Measurements from ENCODE around the gene HOXA9.

Gene HOXA9

DNA sequence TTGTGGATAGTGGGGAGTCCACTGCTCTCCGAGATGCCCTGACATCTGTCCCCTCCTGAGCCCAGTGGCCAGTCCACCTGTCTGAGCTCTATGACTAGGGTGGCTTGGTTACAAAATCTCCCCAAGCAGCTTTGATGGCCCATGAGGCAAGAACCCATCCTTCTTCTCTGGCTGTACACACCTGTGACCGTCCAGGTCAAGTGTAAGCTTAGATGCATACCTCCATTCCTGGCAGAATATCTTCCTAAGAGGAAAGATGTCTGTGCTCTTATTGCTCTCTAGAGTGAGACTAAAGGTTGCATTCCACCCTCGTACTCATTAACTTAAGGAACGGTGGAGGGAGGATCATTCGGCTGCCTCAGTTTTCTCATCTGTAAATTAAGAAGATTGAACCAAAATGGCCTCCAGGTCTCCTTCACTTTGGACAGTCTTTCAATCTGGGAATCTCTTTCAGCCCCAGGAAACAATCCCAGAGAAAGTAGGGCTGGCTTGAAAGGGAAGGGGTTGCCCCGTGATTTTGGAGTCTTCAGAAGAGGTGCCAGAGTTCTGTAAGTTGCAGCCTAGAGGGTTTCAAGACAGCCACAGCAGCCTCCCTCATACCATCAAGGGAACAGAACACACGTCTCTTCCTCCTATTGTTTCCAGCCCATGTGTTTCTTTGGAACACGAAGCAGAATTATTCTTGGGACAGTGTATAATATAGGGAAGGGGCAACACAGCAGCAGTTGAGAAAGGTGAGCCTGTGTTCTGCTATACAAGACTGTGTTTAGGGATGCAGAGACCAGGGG is 40.2 kb downstream of the HOXA9 start:
- DNase-seq, result no peak

DNA sequence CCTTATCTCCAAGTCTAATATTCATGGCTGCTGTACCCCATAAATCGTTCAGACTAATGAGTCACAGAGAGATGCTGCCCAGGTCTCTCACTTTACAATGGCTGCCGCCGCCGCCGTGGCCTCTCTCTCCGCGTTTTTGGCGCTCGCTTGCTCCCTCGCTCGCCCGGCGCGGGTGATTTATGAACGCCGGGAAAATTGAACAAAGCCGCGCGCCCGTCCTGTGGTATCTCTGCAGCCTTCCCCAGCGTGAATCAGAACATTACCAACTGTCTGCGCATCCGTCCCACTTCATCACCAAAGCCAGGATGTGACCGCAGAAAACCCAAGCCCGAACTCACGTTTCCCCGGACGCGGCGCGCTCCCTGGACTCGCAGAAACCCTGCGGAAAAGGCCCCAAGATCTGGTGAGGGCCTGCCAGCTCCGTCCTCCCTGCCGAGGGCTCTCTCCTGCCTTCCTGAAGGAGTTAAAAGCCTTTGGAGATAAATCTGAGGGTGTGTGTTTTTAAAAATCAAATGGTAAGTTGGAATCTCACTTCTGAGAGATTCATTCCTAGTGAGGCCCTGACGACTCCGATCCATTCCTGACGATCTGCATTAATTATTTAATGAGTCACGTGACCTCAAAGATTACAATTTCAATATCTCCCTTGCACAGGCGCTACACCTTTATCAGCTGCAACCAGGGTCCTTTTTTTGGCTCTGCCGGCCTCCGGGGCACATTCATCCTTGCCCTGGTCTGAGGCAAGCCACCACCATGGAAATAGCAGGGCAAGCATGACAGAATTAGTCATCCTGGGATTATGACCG is 41.0 kb downstream of the HOXA9 start:
- DNase-seq, result no peak

DNA sequence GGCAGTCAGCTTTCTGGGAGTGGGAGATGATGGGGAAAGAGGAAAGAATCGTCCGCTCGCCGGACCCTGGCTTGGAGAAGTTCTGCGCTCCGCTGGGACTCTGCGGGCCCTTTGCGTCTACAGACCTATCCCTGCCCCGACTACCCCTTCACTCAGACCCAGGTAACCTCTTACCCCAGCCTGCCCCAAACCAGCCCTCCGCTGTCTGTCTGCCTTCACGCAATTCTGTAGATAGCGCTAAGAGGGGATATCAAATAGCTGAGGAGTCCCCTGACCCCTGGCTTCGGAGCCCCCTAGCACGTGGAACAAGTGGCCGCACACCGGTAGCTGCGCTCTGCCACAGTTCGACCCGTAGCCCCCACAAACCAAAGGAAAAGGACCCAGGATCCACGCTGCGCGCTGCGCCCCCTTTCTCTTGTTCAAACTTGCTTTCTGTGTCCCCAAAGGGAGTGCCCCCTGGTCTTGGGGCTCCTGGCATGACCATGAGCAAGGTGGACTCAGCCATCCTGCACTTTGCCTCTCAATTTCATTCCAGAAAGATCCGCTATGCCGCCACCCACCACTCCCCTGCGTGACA is 41.8 kb downstream of the HOXA9 start:
- DNase-seq, result no peak

DNA sequence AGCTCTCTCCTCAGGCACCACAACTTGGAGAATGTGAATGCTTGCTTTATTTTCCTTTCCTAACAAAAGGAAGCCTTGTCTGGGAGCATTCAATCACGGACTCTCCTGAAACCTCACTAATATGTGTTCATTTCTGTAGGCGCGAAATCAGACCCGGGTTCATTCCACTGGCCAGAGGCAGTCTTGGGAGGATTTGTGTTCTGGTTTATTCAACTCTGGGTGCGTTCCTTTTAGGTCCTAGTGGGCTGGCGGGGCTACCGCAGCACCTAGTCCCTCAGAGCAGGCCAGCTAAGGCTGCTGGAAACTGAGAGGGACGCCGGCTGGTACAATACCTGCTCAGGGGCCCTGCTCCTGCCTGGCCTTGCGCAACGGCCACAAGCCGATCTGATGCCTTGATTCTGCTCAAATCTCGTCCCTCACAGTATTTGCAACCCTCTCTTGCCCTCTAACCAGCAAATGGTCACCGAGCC is 42.3 kb downstream of the HOXA9 start:
- DNase-seq, result no peak

DNA sequence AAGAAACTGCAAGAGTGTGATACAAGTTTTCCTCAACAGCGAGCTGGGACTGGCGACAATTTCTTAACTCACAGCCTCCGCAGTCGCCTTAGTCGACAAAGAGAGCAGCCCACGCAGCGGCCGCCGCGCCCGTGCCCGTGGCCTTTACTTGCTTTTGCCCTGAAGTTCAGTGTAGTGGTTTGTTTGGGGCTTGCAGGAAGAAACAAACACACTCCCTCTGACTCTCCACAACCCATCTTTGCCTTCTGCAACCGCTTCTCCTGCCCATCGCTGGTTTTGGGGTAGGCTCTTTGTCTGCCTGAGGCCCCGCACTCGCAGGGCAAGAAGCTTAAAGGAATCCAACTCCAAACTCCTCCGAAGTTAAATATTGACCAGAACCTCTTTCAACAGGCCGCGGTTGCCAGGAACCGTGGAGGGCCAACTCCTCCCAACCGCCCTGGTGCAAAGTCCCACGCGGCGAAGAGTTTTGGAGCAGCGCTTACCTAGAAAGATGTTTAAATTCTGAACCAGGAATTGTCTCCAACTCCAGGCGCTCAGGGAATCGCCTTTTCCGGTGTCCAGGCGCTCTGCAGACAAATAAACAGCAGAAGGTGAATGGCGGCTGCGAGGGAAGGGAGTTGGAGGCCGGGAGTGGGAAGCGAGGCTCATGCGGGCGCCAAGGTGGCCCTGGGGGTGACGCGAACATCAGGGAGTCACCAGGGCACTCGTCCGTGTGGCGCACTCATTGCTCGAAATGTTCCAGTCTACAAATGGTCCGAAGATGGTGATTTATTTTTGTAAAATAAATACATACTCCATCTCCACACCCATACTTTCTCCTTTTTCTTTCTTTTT is 43.0 kb downstream of the HOXA9 start:
- no peak for DNase-seq

DNA sequence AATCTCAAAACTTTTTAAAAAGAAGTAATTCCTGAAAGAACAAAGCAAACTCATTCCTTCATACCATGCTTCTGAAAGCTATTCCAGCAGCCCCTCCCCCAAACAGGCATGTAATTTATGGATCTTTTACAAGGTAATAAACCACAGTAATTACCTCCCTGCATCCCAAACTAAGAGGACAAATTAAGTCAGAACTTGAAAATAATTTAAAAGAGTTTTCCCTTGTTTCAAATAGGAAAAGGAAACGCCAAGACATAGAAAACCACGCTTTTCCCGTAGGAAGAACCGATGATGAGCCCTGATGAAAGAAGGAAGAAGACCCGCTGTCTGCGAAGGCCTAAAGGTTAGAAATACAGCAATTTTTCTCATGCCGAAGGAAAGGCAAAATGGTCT is 43.7 kb downstream of the HOXA9 start:
- no peak for DNase-seq

DNA sequence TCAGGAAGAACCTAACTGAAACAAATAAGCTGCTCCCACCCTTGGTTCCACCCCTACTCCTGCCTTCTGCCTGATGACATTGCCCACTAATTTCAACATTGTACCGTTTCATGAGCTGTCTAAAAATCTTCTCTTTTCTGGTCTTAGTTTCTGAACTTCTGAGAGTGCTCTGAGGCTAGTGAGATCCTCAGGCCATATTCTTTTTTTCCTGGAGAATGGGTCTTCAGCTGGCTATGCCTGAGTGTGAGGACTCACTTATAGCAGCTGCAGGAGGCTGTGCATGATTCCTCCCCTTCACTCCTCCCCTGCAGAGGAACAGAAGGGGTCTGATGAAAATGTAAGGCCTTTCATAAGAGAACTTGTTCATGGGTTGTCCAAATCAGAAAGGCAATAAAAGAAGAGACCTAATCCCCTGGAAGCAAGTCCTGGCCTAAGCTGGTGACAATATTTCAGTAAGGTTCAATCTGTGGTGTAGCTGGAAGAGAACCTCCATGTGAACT is 45.9 kb downstream of the HOXA9 start:
- DNase-seq, result no peak

DNA sequence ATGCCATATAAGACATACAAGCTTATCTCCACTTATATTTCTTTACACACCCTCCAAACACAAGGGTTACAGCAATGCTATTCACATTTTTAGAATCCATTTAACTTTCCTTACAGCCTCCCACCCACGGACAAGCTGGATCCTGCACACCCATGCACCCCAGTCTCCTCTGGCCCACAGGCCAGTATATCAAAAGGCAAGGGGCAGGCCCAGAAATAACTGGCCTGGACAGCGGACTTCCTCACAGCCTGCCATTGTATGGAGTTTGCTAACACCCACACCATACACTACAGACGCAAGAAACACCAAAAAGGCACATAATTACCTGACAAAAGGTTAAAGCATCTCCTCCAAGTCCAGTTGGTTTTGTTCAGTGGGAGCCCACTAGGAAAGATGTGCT is 46.8 kb downstream of the HOXA9 start:
- no peak for DNase-seq

DNA sequence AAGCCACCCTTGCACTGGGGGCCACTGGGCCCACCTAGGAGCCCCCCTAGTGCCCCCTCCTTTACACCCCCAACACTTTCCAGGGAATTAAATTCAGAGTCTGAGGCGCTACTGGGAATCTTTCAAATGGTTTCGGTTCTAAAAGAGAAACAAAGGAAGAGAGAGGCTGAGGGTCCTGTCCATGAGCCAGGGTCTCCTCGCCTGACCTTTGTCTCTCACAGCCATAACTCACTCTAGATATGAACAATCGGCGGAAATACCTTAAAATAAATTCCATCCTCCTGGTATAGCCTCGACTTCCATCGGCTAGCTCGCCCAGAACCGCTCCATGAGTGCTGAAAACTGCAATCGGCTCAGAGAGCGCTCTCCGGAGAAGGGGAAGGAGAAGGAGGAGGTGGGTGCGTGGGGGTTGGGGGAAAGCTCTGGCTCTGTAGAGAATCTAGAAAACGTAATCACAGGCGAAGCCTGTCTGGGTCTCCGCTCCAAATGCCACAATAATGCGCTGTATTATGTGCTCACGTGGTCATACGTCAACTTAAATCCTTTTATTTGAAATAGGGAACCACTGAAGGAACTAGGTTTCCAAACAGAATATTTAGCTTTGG is 47.3 kb downstream of the HOXA9 start:
- no peak for DNase-seq

DNA sequence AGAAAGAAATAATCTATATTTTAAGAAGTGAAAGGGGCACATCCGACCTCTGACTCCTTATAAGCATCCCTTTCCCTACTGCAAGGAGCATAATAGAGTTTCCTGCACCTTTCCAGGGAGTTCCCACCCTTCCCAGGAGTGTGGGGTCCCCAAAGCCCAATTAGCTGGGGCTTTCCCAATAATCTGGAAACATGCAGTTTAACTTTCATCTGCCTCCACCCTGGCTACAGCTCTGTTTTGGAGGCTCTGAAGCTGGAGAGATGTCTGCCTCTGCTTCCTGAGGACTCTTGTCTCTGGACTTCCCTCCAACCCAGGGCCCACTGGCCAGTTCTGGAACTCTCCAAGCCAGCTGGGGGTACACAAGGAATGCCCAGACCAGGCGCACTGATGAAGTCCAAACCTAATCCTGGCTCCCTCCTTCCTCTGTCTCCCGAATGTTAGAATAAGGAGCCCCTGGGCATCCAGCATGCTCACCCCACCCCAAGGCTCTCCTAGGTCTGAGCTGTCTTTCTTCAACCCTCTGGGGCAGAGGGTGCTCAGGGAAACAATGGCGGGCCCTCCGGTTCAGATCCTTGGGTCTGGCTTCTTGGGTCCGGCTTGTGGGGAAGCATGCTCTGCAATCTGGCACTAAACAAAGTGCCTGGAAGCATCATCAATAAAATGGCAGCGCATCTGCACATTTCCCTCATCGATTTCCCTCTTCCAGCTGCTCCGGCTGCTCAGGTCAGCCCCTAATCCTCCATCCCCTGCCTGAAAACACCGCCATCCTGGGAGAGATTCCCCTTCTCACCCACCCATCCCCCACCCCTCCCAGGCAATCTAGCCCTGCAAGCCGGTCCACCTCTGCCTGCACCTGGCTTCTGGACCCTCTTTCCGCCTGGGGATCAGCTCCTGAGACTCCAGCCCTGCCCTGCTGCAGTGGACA is 48.1 kb downstream of the HOXA9 start:
- DNase-seq, result no peak

DNA sequence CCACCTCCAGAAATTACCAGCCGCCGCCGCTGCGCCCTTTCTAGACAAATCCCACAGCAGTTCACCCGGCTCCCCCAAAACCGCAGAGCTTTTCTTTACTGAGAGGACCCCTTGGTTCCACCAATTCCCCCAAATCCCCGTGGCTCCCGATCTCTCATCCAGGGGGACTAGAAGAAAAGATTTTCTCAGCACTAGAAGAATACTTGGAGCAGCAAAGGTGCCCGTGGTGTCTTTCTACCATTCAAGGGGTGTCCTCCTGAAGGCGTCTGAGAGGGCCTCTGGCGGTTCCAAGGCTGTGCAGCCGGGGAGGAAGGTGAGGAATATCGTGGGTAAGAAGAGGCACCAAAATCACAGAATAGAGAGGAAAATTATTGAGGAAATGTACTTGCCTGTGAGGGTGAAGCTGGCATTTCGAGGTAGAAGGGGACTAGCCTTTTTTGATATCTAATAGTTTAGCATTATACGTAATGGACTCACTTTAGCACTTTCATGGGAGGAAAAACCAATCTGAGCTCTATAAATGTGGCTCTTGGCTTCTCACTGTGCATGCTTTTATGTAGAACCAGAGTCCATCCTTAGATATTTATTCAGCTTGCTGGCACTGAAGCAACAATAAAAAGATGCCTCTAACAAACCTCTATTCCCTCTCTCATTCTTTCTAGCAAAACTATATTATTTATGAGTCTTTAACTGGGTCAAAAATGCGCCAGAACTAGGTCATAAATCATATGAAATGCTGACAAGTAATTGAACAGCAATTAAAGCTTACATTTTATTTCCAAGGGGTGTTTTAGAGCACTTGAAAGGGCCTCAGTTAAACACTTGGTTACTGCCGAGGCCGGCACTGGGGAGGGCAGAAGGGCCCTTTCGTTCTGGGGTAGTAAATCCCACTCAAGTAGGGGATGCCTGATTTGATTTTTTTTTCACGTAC is 49.0 kb downstream of the HOXA9 start:
- no peak for DNase-seq

DNA sequence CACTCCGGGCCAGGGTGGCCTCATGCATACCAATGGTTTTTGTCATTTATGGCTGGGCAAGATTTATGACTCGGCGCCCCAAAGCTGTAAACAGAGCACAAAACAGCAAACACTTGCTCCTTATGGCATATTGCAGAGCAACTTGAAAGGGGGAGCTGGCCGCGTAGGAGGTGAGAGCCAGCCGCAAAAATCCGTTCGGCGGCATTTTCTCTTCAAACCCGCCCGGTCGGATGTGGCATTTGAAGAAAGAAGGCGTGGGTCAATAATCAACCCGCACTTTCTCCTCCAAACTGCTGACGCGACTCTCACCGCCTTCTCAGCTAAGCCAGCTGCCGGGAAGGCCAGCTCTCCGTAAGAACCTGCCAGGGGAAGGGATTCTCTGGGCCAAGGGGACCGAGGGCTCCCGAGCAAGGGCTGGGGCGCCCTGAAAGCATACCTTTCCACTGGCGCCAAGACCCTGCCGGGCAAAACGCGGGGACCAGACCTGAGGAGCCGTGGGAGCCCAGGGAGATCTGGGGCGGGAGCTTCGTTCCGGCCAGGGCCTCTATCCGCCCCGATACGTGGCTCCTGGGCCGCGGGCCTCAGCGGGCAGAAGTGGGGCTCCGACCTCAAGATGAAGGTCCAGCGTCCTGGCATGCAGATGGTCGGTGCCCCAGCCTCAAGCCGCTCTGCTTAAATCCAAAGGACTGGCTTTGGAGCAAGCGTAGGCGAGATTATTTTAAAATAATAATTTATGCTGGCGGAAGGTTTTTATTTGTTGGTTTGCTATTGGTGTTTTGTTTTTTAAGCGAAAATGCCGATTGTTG is 49.9 kb downstream of the HOXA9 start:
- no peak for DNase-seq

DNA sequence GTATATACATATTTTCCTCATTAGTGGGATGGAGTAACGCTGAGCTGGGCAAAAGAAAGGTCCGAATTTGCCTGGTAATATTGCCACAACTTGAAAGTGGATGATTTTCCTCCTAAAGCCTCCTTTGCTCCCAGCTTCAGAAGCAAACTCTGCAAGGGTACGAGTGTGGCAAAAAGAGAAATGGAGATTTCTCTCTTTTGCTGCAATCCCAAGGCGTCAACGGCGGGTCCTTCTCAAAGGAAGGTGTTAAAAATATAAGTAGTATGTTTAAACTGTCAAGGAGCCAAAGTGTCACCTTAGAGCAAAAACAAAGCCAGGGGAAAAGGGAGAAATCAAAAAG is 50.5 kb downstream of the HOXA9 start:
- no peak for DNase-seq

DNA sequence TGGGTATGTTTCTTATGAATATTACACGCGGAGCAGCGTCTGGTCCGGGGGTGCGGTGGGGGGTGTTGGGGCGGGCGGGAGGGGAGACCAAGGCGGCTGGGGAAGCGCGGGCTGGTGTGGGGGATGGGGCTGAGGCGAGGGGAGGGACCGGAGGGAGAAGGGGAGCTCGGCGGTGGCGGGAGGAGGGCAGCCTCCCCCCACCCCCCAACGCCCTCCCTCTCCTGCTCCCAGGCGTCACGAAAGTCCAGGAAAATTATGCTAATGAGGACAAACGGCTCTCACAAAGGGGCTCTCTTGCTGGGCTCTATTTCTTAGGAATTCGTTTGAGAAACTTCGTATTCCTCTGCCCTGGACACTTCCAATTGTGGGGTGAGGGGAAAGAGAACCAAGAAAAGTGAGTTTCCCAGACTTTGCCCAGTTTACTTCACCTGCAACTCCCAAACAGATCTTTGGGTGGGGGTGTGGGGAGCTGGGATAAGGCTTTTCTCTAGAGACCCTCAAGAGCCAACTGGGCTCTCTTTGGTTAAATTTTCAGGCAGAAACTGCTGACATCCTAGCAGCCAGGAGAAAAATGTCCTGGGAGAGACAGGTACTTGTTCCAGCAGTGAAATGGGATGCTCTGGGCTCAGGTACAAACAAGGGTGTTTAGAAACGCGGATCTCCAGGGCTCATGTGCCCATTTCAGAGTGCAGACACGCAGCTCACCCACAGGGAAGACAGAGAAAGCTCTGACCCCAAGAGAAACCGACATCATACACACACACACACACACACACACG is 51.2 kb downstream of the HOXA9 start:
- DNase-seq, result no peak

DNA sequence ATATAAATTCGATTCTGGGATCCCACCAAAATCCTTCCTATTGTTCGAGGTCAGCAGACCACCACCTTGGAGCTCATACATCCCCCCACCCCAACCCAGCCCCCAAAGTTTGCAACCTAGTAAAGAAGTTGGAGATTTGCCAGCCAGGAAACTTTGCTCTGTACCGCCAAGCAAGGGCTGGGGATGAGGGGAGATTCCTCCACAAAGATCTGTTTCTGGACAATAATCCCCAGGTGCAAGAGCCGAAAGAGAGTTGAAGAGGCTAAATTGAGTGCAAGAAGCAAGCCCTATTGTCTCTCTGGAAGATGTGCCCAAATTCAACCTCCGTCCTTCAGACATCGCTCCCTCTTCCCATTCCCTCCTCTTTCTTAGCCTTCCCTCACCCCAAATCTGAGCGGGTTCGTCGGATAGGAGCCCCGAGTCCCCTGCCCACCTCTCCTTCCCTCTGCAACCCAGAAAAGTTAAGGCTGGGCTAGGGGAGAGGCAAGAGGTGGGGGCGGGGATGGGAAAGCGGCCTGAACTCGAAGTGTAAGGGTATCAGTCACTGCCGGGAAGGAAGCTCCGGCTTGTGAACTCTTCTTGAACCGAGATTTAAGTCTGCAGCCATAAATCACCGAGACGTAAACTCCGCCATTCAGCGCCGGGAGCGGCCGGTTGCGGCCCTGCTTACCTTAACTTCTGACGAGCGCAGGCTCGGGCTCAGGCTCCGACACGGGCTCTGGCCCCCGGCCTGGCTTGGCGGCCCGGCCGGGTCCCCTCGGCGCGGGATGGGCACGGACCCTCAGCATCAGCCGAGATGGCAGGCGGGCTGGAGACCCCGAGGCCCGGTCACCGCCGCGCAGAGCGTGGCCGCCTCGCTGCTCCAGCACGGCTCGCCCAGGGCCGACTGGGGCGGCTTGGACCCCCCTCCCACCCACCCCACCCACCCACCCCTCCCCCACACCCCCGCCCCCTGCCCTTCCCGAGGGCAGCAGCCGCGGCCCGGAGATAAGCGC is 52.1 kb downstream of the HOXA9 start:
- no peak for DNase-seq
